HEK293 (cell line): Measurements from ENCODE around the gene NOB1.

ENCODE experiments used
- RBAK ChIP-seq: fragments of 450-650 bp; formaldehyde crosslinking; IDR thresholded peaks from 2 replicates; pipeline ENCODE4 v1.5.1; 2016; ENCODE audit warnings: missing biosample characterization, missing genetic modification characterization
- ZNF423 ChIP-seq: fragments of 450-650 bp; formaldehyde crosslinking; IDR thresholded peaks from 2 replicates; pipeline ENCODE4 v1.5.1; 2016; ENCODE audit warnings: missing biosample characterization, missing genetic modification characterization
- ZNF473 ChIP-seq: fragments of 450-650 bp; formaldehyde crosslinking; IDR thresholded peaks from 2 replicates; pipeline ENCODE4 v1.5.1; 2017; ENCODE audit warnings: missing biosample characterization, missing genetic modification characterization
- TF ChIP-seq, protein P1 (sequence below): fragments of 450-650 bp; formaldehyde crosslinking; IDR thresholded peaks from 2 replicates; pipeline ENCODE4 v1.5.1; 2016; ENCODE audit warnings: missing biosample characterization, missing genetic modification characterization
- TF ChIP-seq, protein P2 (sequence below): fragments of 450-650 bp; formaldehyde crosslinking; IDR thresholded peaks from 2 replicates; pipeline ENCODE4 v1.5.1; 2016; ENCODE audit warnings: missing biosample characterization, missing genetic modification characterization
- TF ChIP-seq, protein P3 (sequence below): fragments of 450-650 bp; formaldehyde crosslinking; IDR thresholded peaks from 2 replicates; pipeline ENCODE4 v1.5.1; 2016; ENCODE audit warnings: missing biosample characterization, missing genetic modification characterization

DNA sequence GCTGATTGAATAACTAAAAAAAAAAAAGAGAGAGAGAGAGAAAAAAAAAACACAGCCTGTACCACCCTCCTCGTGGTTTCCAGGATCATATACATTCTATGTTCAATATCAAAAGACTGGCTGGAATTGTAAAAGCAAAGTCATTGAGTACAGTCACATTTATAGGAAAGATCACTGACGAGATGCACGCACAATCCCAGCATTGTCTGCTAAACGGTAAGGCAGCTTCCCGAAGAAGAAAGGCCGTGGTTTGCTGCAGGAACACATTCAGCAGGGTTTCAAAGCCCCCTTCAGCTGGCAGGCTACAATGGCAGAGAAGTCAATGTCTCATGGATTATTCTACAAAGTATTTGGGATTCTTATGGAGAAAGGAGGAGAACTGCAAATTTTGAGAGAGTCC is 37.7 kb downstream of the NOB1 start:
- TF ChIP-seq ZNF423 (tag by site-specific recombination) (no peak), ZNF473 (tag by site-specific recombination) (no peak), RBAK (tag by site-specific recombination) (no peak)
- TF ChIP-seq, protein P1, sequence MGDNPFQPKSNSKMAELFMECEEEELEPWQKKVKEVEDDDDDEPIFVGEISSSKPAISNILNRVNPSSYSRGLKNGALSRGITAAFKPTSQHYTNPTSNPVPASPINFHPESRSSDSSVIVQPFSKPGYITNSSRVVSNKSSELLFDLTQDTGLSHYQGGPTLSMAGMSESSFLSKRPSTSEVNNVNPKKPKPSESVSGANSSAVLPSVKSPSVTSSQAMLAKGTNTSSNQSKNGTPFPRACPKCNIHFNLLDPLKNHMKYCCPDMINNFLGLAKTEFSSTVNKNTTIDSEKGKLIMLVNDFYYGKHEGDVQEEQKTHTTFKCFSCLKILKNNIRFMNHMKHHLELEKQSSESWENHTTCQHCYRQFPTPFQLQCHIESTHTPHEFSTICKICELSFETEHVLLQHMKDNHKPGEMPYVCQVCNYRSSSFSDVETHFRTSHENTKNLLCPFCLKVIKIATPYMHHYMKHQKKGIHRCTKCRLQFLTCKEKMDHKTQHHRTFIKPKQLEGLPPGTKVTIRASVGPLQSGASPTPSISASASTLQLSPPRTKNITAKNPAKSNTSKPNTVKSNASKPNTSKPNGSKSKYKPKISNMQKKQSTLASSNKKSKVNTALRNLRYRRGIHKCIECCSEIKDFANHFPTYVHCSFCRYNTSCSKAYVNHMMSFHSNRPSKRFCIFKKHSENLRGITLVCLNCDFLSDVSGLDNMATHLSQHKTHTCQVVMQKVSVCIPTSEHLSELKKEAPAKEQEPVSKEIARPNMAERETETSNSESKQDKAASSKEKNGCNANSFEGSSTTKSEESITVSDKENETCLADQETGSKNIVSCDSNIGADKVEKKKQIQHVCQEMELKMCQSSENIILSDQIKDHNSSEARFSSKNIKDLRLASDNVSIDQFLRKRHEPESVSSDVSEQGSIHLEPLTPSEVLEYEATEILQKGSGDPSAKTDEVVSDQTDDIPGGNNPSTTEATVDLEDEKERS (tag by site-specific recombination), result no peak
- TF ChIP-seq, protein P2, sequence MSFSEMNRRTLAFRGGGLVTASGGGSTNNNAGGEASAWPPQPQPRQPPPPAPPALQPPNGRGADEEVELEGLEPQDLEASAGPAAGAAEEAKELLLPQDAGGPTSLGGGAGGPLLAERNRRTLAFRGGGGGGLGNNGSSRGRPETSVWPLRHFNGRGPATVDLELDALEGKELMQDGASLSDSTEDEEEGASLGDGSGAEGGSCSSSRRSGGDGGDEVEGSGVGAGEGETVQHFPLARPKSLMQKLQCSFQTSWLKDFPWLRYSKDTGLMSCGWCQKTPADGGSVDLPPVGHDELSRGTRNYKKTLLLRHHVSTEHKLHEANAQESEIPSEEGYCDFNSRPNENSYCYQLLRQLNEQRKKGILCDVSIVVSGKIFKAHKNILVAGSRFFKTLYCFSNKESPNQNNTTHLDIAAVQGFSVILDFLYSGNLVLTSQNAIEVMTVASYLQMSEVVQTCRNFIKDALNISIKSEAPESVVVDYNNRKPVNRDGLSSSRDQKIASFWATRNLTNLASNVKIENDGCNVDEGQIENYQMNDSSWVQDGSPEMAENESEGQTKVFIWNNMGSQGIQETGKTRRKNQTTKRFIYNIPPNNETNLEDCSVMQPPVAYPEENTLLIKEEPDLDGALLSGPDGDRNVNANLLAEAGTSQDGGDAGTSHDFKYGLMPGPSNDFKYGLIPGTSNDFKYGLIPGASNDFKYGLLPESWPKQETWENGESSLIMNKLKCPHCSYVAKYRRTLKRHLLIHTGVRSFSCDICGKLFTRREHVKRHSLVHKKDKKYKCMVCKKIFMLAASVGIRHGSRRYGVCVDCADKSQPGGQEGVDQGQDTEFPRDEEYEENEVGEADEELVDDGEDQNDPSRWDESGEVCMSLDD (tag by site-specific recombination), result no peak
- TF ChIP-seq, protein P3, sequence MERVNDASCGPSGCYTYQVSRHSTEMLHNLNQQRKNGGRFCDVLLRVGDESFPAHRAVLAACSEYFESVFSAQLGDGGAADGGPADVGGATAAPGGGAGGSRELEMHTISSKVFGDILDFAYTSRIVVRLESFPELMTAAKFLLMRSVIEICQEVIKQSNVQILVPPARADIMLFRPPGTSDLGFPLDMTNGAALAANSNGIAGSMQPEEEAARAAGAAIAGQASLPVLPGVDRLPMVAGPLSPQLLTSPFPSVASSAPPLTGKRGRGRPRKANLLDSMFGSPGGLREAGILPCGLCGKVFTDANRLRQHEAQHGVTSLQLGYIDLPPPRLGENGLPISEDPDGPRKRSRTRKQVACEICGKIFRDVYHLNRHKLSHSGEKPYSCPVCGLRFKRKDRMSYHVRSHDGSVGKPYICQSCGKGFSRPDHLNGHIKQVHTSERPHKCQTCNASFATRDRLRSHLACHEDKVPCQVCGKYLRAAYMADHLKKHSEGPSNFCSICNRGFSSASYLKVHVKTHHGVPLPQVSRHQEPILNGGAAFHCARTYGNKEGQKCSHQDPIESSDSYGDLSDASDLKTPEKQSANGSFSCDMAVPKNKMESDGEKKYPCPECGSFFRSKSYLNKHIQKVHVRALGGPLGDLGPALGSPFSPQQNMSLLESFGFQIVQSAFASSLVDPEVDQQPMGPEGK, result no peak
